PC-9 (cell line): ENCODE measurements around the gene SLC46A1. TPM values are rescaled to one million over a fixed set of nuclear protein-coding genes. Genes with fewer than 3 reads are reported as not detected.

Experiments used
- BruUV-seq: library from RNA; stranded (reverse); fragments of 400-500 nt; replicated peaks from 2 replicates; lab custom pipeline; 2021; lab: Mats Ljungman, UMichigan
- CTCF ChIA-PET: fragments of 300-600 bp; sonication (Branson Sonifier 250); formaldehyde crosslinking; loops from one replicate; lab custom pipeline; 2022; ENCODE audit warnings: antibody characterized with exemption; lab: Charles Lee
- POLR2A ChIA-PET: fragments of 300-600 bp; sonication (Branson Sonifier 250); formaldehyde crosslinking; loops from one replicate; lab custom pipeline; 2022; ENCODE audit warnings: antibody characterized with exemption; ENCODE audit not compliant: unreplicated experiment; lab: Charles Lee
- DNase-seq, 2 experiments: peaks; one replicate each; pipeline versions ENCODE4 v3.0.0 to v3.0.0-alpha.2; 2015 to 2022; ENCODE audit warnings: mixed read lengths in 1 of 2
- H2AFZ ChIP-seq: fragments of 200-600 bp; sonication (generic); 2 replicates; pipeline ENCODE4 v1.8.1; 2017; ENCODE audit warnings: antibody characterized with exemption
- H3F3A ChIP-seq: fragments of 200-600 bp; sonication (generic); 2 replicates; pipeline ENCODE4 v1.8.1; 2017; ENCODE audit warnings: antibody characterized with exemption, mild to moderate bottlenecking, low read depth; ENCODE audit not compliant: insufficient read depth
- H3K27ac ChIP-seq: fragments of 200-600 bp; sonication (generic); 2 replicates; pipeline ENCODE4 v1.6.1; 2016; ENCODE audit warnings: mixed run types
- H3K27me3 ChIP-seq: fragments of 200-600 bp; sonication (generic); 2 replicates; pipeline ENCODE4 v1.6.1; 2016; ENCODE audit warnings: low read depth, mixed run types; ENCODE audit not compliant: insufficient read depth
- H3K36me3 ChIP-seq: fragments of 200-600 bp; sonication (generic); 2 replicates; pipeline ENCODE4 v1.6.1; 2016; ENCODE audit warnings: low read depth, mixed run types
- H3K4me1 ChIP-seq: fragments of 200-600 bp; sonication (generic); replicated peaks from 2 replicates; pipeline ENCODE4 v1.6.1; 2016; ENCODE audit warnings: mixed run types; ENCODE audit not compliant: insufficient read depth
- H3K4me2 ChIP-seq: fragments of 200-600 bp; sonication (generic); 2 replicates; pipeline ENCODE4 v1.6.1; 2017; ENCODE audit warnings: mixed run types
- H3K4me3 ChIP-seq: fragments of 200-600 bp; sonication (generic); 2 replicates; pipeline ENCODE4 v1.6.1; 2016; ENCODE audit warnings: mixed run types
- H3K79me2 ChIP-seq: fragments of 200-600 bp; sonication (generic); 2 replicates; pipeline ENCODE4 v1.6.1; 2017; ENCODE audit warnings: low read depth, mixed run types
- H3K9me2 ChIP-seq: fragments of 200-600 bp; sonication (generic); 2 replicates; pipeline ENCODE4 v1.8.1; 2017; ENCODE audit warnings: mild to moderate bottlenecking; ENCODE audit not compliant: insufficient read depth
- H3K9me3 ChIP-seq: fragments of 200-600 bp; sonication (generic); 2 replicates; pipeline ENCODE4 v1.8.1; 2016; ENCODE audit warnings: low read depth; ENCODE audit not compliant: insufficient read depth
- H4K20me1 ChIP-seq: fragments of 200-600 bp; sonication (generic); 2 replicates; pipeline ENCODE4 v1.8.1; 2017; ENCODE audit not compliant: insufficient read depth
- CTCF ChIP-seq: fragments of 200-600 bp; sonication (generic); conservative IDR thresholded peaks from 2 replicates; pipeline ENCODE4 v1.6.1; 2017; ENCODE audit warnings: mixed run types, antibody characterized with exemption, mild to moderate bottlenecking, moderate library complexity
- EZH2 ChIP-seq: fragments of 200-600 bp; sonication (generic); IDR thresholded peaks from 2 replicates; pipeline ENCODE4 v1.8.0; 2017; ENCODE audit warnings: antibody characterized with exemption, low read depth
- intact Hi-C: fragments of 100-400 bp; cut with micrococcal nuclease; formaldehyde crosslinking; loops from one replicate; pipeline ENCODE4 v1.10.0; 2022; ENCODE audit not compliant: unreplicated experiment
- total RNA-seq: library from RNA; stranded (reverse); gene quantifications from 2 replicates; pipeline ENCODE4 v1.2.3, GENCODE V29; 2021

SLC46A1 gene
- total RNA-seq, 1 experiment from 2014 or later, result 14.9 TPM

- TF ChIP-seq CTCF (no peak), EZH2 (no peak)
- Histone ChIP-seq H3K4me1 (no peaks in the 10 kb centered on the region), H3K27ac (no peak overlapping the region), H3K9me2 (no peaks in the 10 kb centered on the region), H3K27me3 (no peaks in the 10 kb centered on the region), H3K79me2 (no peaks in the 10 kb centered on the region), H2AFZ (no peak overlapping the region), H3K4me2 (no peak overlapping the region), H3F3A (no peaks in the 10 kb centered on the region), H3K36me3 (no peaks in the 10 kb centered on the region), H3K9me3 (no peaks in the 10 kb centered on the region), H4K20me1 (no peaks in the 10 kb centered on the region), H3K4me3 (no peak overlapping the region)
- BruUV-seq, result no TSS peak
- no peak for DNase-seq
- intact Hi-C loops, result loop anchor here (5.0 kb wide), 1 partner anchor 609 kb away; no protein-coding TSS in a partner anchor
- ChIA-PET CTCF (interaction anchor here (0.6 to 1.6 kb wide), 5 partner anchors 46 to 731 kb away, joined by 3 to 6 read pairs (median 4); partner anchors contain the start of genes TNFAIP1 and VTN), POLR2A (no interaction called here)
Measured at GRCh38 chr17:28415886-28416285, 9.9 kb upstream of the SLC46A1 start.

DNA sequence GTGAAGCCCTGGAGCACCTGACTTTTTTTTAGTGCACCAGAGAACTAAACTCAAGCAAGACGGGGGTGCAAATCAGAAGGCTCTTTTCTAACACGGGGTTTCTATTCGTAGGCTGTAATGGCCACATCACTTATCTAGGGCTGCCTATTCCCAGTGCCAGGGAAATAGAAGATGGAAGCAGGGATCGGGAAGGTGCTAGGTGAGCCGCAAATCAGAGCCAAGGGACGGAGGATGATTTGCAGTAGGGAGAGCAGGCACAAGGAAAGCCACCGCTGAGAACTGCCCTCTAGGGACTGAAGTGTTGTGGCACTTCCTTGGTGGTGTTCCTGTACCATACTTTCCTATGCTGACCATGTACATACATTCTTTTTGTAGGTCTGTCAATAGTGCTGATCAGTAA, 7.8 kb upstream of the SLC46A1 start:
- Histone ChIP-seq H3K4me1 (no peaks in the 10 kb centered on the region), H3K79me2 (no peaks in the 10 kb centered on the region), H3K27ac (no peak overlapping the region), H3K9me3 (no peaks in the 10 kb centered on the region), H3K4me2 (no peak overlapping the region), H3K36me3 (no peaks in the 10 kb centered on the region), H3F3A (no peaks in the 10 kb centered on the region), H4K20me1 (no peaks in the 10 kb centered on the region), H2AFZ (no peak overlapping the region), H3K4me3 (no peak overlapping the region), H3K9me2 (no peaks in the 10 kb centered on the region), H3K27me3 (no peaks in the 10 kb centered on the region)
- POLR2A ChIA-PET, result no interaction called here
- intact Hi-C loops, result no loop called here
- DNase-seq, result no peak
- no TSS peak for BruUV-seq
- TF ChIP-seq EZH2 (no peak), CTCF (no peak)
- CTCF ChIA-PET, result no interaction called here

DNA sequence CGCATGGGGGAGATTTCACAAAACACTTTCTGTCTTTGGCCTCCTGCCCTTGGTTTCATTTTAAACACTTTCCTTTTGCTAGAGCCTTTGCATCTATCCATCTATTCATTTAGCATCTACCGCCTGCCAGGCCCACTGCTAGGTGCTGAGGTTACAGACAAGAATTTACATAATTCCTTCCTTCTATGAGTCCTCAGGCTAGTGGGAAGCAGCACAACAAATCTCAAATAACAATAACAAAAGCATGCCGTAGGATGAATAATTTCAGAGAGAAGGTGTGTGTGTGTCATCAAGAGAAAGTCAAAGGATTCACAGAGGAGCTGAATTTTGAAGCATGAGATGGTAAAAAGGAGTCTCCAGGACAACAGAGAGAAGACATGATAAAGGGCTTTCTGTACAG, 6.1 kb upstream of the SLC46A1 start:
- H3K27ac ChIP-seq, result no peak overlapping the region
- no peak overlapping the region for H2AFZ ChIP-seq
- H3K79me2 ChIP-seq, result no peaks in the 10 kb centered on the region
- TF ChIP-seq CTCF (no peak), EZH2 (no peak)
- H3K4me1 ChIP-seq, result no peaks in the 10 kb centered on the region
- intact Hi-C loops, result no loop called here
- H3K4me3 ChIP-seq, result no peak overlapping the region
- BruUV-seq, result no TSS peak
- ChIA-PET POLR2A (no interaction called here), CTCF (no interaction called here)
- no peaks in the 10 kb centered on the region for H3F3A ChIP-seq
- no peaks in the 10 kb centered on the region for H3K36me3 ChIP-seq
- DNase-seq, result no peak
- H4K20me1 ChIP-seq, result no peaks in the 10 kb centered on the region
- H3K4me2 ChIP-seq, result no peak overlapping the region
- no peaks in the 10 kb centered on the region for H3K9me3 ChIP-seq
- no peaks in the 10 kb centered on the region for H3K27me3 ChIP-seq
- no peaks in the 10 kb centered on the region for H3K9me2 ChIP-seq
